ENCODE results near the gene ZFAND3.

DNA sequence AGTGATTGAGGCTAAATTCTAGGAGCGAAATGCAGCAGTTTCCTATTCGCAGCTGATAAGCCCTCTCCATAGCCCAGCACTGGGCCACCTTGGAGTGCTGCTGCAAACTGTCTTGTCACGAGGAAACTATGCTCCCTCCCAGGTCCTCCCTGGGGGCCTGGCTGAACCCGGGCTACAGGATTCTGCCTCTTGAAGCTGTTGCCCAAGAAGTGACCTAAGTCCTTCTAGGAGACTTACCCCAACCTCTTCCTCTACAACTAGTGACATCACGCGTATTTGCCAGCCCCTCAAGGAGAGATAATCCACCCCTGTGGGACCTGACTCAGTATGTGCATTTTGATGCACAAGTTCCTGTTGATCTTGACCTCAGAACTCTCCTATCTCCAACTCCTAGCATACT lies 26.5 kb upstream of the ZFAND3 start:
- TF ChIP-seq, protein P1, sequence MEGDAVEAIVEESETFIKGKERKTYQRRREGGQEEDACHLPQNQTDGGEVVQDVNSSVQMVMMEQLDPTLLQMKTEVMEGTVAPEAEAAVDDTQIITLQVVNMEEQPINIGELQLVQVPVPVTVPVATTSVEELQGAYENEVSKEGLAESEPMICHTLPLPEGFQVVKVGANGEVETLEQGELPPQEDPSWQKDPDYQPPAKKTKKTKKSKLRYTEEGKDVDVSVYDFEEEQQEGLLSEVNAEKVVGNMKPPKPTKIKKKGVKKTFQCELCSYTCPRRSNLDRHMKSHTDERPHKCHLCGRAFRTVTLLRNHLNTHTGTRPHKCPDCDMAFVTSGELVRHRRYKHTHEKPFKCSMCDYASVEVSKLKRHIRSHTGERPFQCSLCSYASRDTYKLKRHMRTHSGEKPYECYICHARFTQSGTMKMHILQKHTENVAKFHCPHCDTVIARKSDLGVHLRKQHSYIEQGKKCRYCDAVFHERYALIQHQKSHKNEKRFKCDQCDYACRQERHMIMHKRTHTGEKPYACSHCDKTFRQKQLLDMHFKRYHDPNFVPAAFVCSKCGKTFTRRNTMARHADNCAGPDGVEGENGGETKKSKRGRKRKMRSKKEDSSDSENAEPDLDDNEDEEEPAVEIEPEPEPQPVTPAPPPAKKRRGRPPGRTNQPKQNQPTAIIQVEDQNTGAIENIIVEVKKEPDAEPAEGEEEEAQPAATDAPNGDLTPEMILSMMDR (IDR thresholded peaks at IDR 0.05) = no peak
- TF ChIP-seq ZFX (IDR thresholded peaks at IDR 0.05; ENCODE audit: borderline replicate concordance) = no peak
